T-helper 1 cell treated with Interleukin-12 subunit alpha and Interleukin-12 subunit beta and Interleukin-4 antibody, amounts not matched to agents 30 μg/mL and 1 μg/mL, for 36 hours (primary cell): ENCODE data around the gene AMD1.
"Not testable (repeated sequence)": the region's sequence is repeated elsewhere in the genome, so short reads cannot be mapped to it uniquely, and the experiment has no call there.

Experiments
- H3K27ac Mint-ChIP-seq: one replicate; pipeline ENCODE4 v1.8.0; 2021; ENCODE audit warnings: mild to moderate bottlenecking, mixed read lengths
- H3K27me3 Mint-ChIP-seq: one replicate; pipeline ENCODE4 v1.8.0; 2021; ENCODE audit warnings: low read depth, mixed read lengths
- H3K36me3 Mint-ChIP-seq: one replicate; pipeline ENCODE4 v1.8.0; 2021; ENCODE audit warnings: low read depth, mixed read lengths
- H3K4me1 Mint-ChIP-seq: one replicate; pipeline ENCODE4 v1.8.0; 2021; ENCODE audit warnings: low read depth, mixed read lengths
- H3K4me3 Mint-ChIP-seq: one replicate; pipeline ENCODE4 v1.8.0; 2021; ENCODE audit warnings: mild to moderate bottlenecking, moderate library complexity, mixed read lengths
- H3K9me3 Mint-ChIP-seq: one replicate; pipeline ENCODE4 v1.8.0; 2021; ENCODE audit warnings: mixed read lengths

AMD1 gene

DNA sequence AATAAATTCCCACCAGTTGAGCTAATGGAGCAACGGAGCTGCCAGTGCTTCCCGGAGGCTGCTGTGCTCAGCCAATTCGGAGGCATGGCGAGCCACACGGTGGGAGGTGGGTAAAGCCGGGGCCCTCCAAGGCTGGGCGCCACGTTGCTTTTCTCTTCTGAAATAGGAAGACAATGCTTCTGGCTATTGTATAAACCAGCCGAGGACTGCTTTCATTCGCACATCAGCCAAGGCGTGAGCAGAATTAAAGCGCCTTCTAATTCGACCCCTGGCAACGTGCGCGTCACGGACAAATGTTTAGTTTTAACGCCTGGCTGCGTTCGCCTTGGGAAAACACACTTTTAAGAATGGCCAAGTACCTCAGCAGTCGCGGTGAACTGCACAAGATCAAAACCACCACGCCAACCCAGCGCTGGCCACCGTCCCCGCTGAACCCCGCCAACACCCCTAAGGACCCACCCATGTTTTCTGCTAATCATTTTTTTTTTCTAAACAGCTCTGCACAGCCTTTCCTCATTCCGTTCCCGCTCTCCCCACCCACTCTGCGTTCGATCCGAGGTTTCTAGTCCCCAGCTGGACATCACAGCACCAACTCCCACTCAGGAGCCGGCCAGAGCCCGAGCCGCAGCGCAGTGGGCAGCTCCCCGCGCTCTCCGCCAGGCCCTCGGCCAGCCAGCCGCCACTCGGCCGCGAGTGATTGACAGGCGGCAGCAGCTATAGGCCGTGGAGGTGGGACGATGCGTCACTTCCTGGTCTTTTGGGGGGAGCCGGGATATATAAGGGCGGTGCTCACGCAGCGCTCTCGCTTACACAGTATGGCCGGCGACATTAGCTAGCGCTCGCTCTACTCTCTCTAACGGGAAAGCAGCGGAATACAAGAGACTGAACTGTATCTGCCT lies at the start of gene AMD1:
Gene AMD1, plus strand, starts transcription at position 805 of the 899 bp plus-strand sequence. CDS start 321 bp downstream, outside the sequence.
- H3K4me1 Mint-ChIP-seq: peaks cover 31% of the 10 kb centered on the region
- H3K36me3 Mint-ChIP-seq: peaks cover 5% of the 10 kb centered on the region
- no peaks in the 10 kb centered on the region for H3K27me3 Mint-ChIP-seq
- H3K4me3 Mint-ChIP-seq: peak within 1 kb of the TSS; percentile 96
- peak within 1 kb of the TSS; percentile 98 for H3K27ac Mint-ChIP-seq
- no peaks in the 10 kb centered on the region for H3K9me3 Mint-ChIP-seq

GRCh38 chr6:110826236-110827129 lies 48.1 kb upstream of the AMD1 start:
- H3K4me1 Mint-ChIP-seq: peaks cover 9% of the 10 kb centered on the region
- H3K36me3 Mint-ChIP-seq: peaks cover 2% of the 10 kb centered on the region
- H3K27me3 Mint-ChIP-seq: peaks cover 7% of the 10 kb centered on the region
- no peak overlapping the region for H3K4me3 Mint-ChIP-seq
- no peak overlapping the region for H3K27ac Mint-ChIP-seq
- no peaks in the 10 kb centered on the region for H3K9me3 Mint-ChIP-seq

- Mint-ChIP-seq H3K27me3 (peaks cover 7% of the 10 kb centered on the region), H3K9me3 (no peaks in the 10 kb centered on the region), H3K4me3 (no peak overlapping the region), H3K36me3 (no peaks in the 10 kb centered on the region), H3K4me1 (no peaks in the 10 kb centered on the region), H3K27ac (no peak overlapping the region)
Observed at GRCh38 chr6:110828396-110828795, 46.2 kb upstream of the AMD1 start.

- Mint-ChIP-seq H3K4me3 (no peak overlapping the region), H3K27me3 (no peaks in the 10 kb centered on the region), H3K9me3 (no peaks in the 10 kb centered on the region), H3K27ac (no peak overlapping the region), H3K4me1 (no peaks in the 10 kb centered on the region), H3K36me3 (no peaks in the 10 kb centered on the region)
Observed at GRCh38 chr6:110831405-110831804, 43.2 kb upstream of the AMD1 start.

DNA sequence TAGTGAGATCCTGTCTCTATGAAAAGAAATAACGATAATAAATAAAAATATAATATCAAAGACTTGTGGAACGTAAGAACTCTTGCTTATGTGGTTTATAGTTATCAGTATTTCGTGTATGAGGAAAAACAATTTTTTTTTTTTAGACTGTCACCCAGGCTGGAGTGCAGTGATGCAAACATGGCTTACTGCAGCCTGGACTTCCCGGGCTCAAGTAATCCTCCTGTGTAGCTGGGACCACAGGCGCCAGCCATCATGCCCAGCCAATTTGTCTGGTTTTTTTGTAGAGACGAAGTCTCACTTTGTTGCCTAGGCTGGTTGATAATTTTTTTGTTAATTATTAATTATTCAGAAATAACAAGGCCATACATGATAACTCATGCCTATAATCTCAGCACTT lies 40.8 kb upstream of the AMD1 start:
- Mint-ChIP-seq H3K9me3 (no peaks in the 10 kb centered on the region), H3K4me1 (no peaks in the 10 kb centered on the region), H3K27me3 (peaks cover 5% of the 10 kb centered on the region), H3K4me3 (no peak overlapping the region), H3K36me3 (no peaks in the 10 kb centered on the region), H3K27ac (no peak overlapping the region)

GRCh38 chr6:110835751-110836150 lies 38.8 kb upstream of the AMD1 start:
- not testable (repeated sequence) for H3K27ac Mint-ChIP-seq, H3K27me3 Mint-ChIP-seq, H3K9me3 Mint-ChIP-seq, H3K4me1 Mint-ChIP-seq, H3K36me3 Mint-ChIP-seq, H3K4me3 Mint-ChIP-seq

- Mint-ChIP-seq H3K27ac (no peak overlapping the region), H3K27me3 (peaks cover 5% of the 10 kb centered on the region), H3K4me1 (no peaks in the 10 kb centered on the region), H3K9me3 (no peaks in the 10 kb centered on the region), H3K36me3 (no peaks in the 10 kb centered on the region), H3K4me3 (no peak overlapping the region)
Observed at GRCh38 chr6:110841266-110841665, 33.3 kb upstream of the AMD1 start.

GRCh38 chr6:110849781-110850180 lies 24.8 kb upstream of the AMD1 start:
- no peak overlapping the region for H3K4me3 Mint-ChIP-seq
- H3K4me1 Mint-ChIP-seq: no peaks in the 10 kb centered on the region

GRCh38 chr6:110852773-110853172 lies 21.8 kb upstream of the AMD1 start:
- peaks cover 11% of the 10 kb centered on the region for H3K27me3 Mint-ChIP-seq
- no peaks in the 10 kb centered on the region for H3K4me1 Mint-ChIP-seq
- no peak overlapping the region for H3K27ac Mint-ChIP-seq
- H3K36me3 Mint-ChIP-seq: no peaks in the 10 kb centered on the region
- H3K4me3 Mint-ChIP-seq: no peak overlapping the region
- no peaks in the 10 kb centered on the region for H3K9me3 Mint-ChIP-seq

More at GRCh38 chr6:110849781-110850180, 24.8 kb upstream of the AMD1 start:
- H3K27ac Mint-ChIP-seq: no peak overlapping the region
- no peaks in the 10 kb centered on the region for H3K36me3 Mint-ChIP-seq
- no peaks in the 10 kb centered on the region for H3K9me3 Mint-ChIP-seq
- peaks cover 11% of the 10 kb centered on the region for H3K27me3 Mint-ChIP-seq

DNA sequence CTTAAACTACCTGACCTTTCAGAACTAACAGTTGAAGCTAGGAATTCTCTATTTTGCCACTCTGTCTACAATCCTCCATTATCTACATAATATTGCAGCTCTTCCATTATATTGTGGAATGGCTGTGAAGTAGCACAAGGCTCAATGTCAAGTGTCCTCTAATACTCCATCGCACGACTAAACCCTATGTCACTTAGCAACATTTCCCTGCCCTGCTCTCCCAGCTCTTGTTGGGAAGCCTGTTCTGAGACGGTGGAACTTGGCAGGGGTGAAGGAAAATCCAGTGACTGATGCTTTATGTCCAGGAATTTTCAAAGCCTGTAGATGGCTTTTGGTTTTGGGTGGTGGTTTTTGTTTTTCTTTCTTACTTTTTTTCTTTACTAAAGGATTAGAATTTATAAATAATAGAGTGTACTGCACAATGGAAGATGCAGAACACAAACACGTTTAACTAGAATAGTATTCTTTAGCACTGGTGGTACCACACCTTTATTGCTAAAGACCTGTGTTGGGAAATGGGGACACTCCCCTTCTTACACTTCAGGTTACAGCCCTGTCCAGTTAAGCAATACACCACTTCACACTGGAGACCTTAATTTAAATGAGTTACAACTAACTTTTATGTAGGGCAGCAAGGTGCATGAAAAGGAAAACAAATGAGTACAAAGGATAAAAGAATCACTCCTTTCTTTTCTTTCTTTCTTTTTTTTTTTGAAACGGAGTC lies 20.7 kb upstream of the AMD1 start:
- H3K4me3 Mint-ChIP-seq: no peak overlapping the region
- H3K27ac Mint-ChIP-seq: no peak overlapping the region
- no peaks in the 10 kb centered on the region for H3K4me1 Mint-ChIP-seq
- H3K36me3 Mint-ChIP-seq: no peaks in the 10 kb centered on the region
- H3K27me3 Mint-ChIP-seq: peaks cover 7% of the 10 kb centered on the region
- H3K9me3 Mint-ChIP-seq: no peaks in the 10 kb centered on the region

GRCh38 chr6:110856296-110856695 lies 18.3 kb upstream of the AMD1 start:
- no peaks in the 10 kb centered on the region for H3K9me3 Mint-ChIP-seq
- peaks cover 4% of the 10 kb centered on the region for H3K4me1 Mint-ChIP-seq
- no peak overlapping the region for H3K27ac Mint-ChIP-seq
- no peaks in the 10 kb centered on the region for H3K27me3 Mint-ChIP-seq
- H3K36me3 Mint-ChIP-seq: no peaks in the 10 kb centered on the region
- no peak overlapping the region for H3K4me3 Mint-ChIP-seq

DNA sequence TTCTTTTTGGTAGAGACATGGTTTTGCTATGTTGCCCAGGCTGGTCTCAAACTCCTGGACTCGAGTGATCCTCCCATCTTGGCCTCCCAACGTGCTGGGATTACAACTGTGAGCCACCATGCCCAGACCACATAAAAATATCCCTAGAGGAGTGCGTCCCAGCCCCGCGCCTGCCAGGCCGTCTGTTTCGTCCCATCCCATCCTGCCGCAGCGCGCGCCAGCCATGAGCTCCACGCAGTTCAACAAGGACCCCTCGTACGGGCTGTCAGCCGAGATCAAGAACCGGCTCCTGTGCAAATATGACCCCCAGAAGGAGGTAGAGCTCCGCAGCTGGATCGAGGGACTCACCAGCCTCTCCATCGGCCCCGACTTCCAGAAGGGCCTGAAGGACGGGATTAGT lies 16.6 kb upstream of the AMD1 start:
- Mint-ChIP-seq H3K27me3 (no peaks in the 10 kb centered on the region), H3K36me3 (no peaks in the 10 kb centered on the region), H3K9me3 (no peaks in the 10 kb centered on the region), H3K4me3 (no peak overlapping the region), H3K4me1 (peaks cover 4% of the 10 kb centered on the region), H3K27ac (no peak overlapping the region)

DNA sequence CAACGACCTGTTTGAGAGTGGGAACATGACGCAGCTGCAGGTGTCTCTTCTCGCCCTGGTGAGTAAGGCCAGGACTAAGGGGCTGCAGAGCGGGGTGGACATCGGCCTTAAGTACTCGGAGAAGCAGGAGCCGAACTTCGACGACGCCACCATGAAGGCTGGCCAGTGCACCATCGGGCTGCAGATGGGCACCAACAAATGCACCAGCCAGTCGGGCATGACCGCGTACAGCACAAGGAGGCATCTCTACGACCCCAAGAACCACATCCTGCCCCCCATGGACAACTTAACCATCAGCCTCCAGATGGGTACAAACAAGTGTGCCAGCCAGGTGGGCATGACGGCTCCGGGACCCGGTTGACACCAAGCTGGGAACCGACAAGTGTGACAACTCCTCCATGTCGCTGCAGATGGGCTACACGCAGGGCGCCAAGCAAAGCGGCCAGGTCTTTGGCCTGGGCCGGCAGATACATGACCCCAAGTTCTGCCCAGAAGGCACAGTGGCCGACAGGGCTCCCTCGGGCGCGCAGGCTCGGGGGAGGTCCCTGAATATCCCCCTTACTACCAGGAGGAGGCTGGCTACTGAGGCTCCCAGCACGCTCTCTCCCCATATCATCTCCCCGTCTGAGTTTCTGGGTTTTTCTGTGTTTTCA lies 15.9 kb upstream of the AMD1 start:
- H3K27me3 Mint-ChIP-seq: no peaks in the 10 kb centered on the region
- H3K9me3 Mint-ChIP-seq: no peaks in the 10 kb centered on the region
- H3K36me3 Mint-ChIP-seq: no peaks in the 10 kb centered on the region
- peak overlapping the region; percentile 52 for H3K27ac Mint-ChIP-seq
- H3K4me3 Mint-ChIP-seq: no peak overlapping the region
- H3K4me1 Mint-ChIP-seq: peaks cover 4% of the 10 kb centered on the region

- Mint-ChIP-seq H3K27me3 (no peaks in the 10 kb centered on the region), H3K4me3 (no peak overlapping the region), H3K27ac (peak overlapping the region; percentile 52), H3K36me3 (no peaks in the 10 kb centered on the region), H3K9me3 (no peaks in the 10 kb centered on the region), H3K4me1 (peaks cover 4% of the 10 kb centered on the region)
Observed at GRCh38 chr6:110859335-110859792, 15.2 kb upstream of the AMD1 start.
